HG02938 (cell line): ENCODE measurements around the gene NDUFB10.
A peak's percentile ranks its signal among the peaks of the same experiment; 100 is the strongest.
"Not testable (repeated sequence)": the region's sequence is repeated elsewhere in the genome, so short reads cannot be mapped to it uniquely, and the experiment has no call there.

Source experiments
- ATAC-seq: cut with Tn5 transposase; IDR thresholded peaks from one replicate; pipeline ENCODE4 v1.9.1; 2021; ENCODE audit warnings: mild to moderate bottlenecking, moderate library complexity; ENCODE audit not compliant: unreplicated experiment

The NDUFB10 gene

GRCh38 chr16:1944612-1945199 is 14.6 kb upstream of the NDUFB10 start:
- no peak for ATAC-seq

- no peak for ATAC-seq
Observed at GRCh38 chr16:1945559-1946391, 13.6 kb upstream of the NDUFB10 start.

GRCh38 chr16:1946495-1947368 is 12.6 kb upstream of the NDUFB10 start:
- ATAC-seq, result no peak

- ATAC-seq, result no peak
Observed at GRCh38 chr16:1947369-1947670, 12.0 kb upstream of the NDUFB10 start.

- no peak for ATAC-seq
Observed at GRCh38 chr16:1949507-1949906, 9.8 kb upstream of the NDUFB10 start.

GRCh38 chr16:1950047-1950446 is 9.3 kb upstream of the NDUFB10 start:
- no peak for ATAC-seq

- ATAC-seq, result no peak
Observed at GRCh38 chr16:1950559-1950958, 8.8 kb upstream of the NDUFB10 start.

GRCh38 chr16:1953734-1954133 is 5.6 kb upstream of the NDUFB10 start:
- ATAC-seq, result no peak

- not testable (repeated sequence) for ATAC-seq
Observed at GRCh38 chr16:1957434-1958142, 1.8 kb upstream of the NDUFB10 start.

- not testable (repeated sequence) for ATAC-seq
Observed at GRCh38 chr16:1958143-1958491, 1.2 kb upstream of the NDUFB10 start.

GRCh38 chr16:1958715-1959268 is 546 bp upstream of the NDUFB10 start:
- ATAC-seq, result no peak

- ATAC-seq, result no peak
Observed at GRCh38 chr16:1960665-1961630, 1.6 kb downstream of the NDUFB10 start.

- ATAC-seq, result no peak
Observed at GRCh38 chr16:1961651-1962067, 2.3 kb downstream of the NDUFB10 start.

- not testable (repeated sequence) for ATAC-seq
Observed at GRCh38 chr16:1962161-1963153, 3.1 kb downstream of the NDUFB10 start.

GRCh38 chr16:1963806-1964505 is 4.6 kb downstream of the NDUFB10 start:
- no peak for ATAC-seq

- ATAC-seq, result peak; percentile 83
Observed at GRCh38 chr16:1964506-1965395, 5.4 kb downstream of the NDUFB10 start, which contains the start of gene RPS2. Gene RPS2, minus strand, starts transcription at chr16:1964826. Its CDS starts 201 bp downstream, at chr16:1964625.
